OCI-LY7 (cell line): ENCODE measurements around the gene TFDP3. TPM values are rescaled to one million over a fixed set of nuclear protein-coding genes. Genes with fewer than 3 reads are reported as not detected.

Experiments
- BruUV-seq: library from RNA; stranded (reverse); fragments of 400-500 nt; replicated peaks from 2 replicates; lab custom pipeline; 2021; lab: Mats Ljungman, UMichigan
- CTCF ChIA-PET: fragments of 300-600 bp; sonication (Branson Sonifier 250); formaldehyde crosslinking; loops from one replicate; lab custom pipeline; 2022; ENCODE audit warnings: antibody characterized with exemption; ENCODE audit not compliant: unreplicated experiment; lab: Charles Lee
- POLR2A ChIA-PET: fragments of 300-600 bp; sonication (Branson Sonifier 250); formaldehyde crosslinking; loops from one replicate; lab custom pipeline; 2022; ENCODE audit warnings: antibody characterized with exemption; lab: Charles Lee
- DNase-seq: peaks from one replicate; pipeline ENCODE4 v3.0.0-alpha.2; 2015; ENCODE audit warnings: low spot score
- H2AFZ ChIP-seq: fragments of 200-600 bp; sonication (generic), shearing (Covaris generic); 2 replicates; pipeline ENCODE4 v1.6.1; 2014; ENCODE audit warnings: mild to moderate bottlenecking, antibody characterized with exemption, low read length, moderate library complexity
- H3K27ac ChIP-seq: fragments of 200-600 bp; sonication (generic); 2 replicates; pipeline ENCODE4 v1.5.1; 2014; ENCODE audit warnings: mixed run types, low read depth, mild to moderate bottlenecking, moderate library complexity, low read length, inconsistent platforms; ENCODE audit not compliant: poor library complexity, severe bottlenecking
- H3K36me3 ChIP-seq: fragments of 200-600 bp; sonication (generic); 2 replicates; pipeline ENCODE4 v1.6.1; 2014; ENCODE audit warnings: mild to moderate bottlenecking, antibody characterized with exemption, low read length, moderate library complexity, mixed read lengths; ENCODE audit not compliant: insufficient read depth
- H3K4me1 ChIP-seq: fragments of 200-600 bp; sonication (generic); 2 replicates; pipeline ENCODE4 v1.5.1; 2014; ENCODE audit warnings: mild to moderate bottlenecking, low read length; ENCODE audit not compliant: insufficient read depth, poor library complexity, severe bottlenecking
- H3K4me2 ChIP-seq: fragments of 200-600 bp; sonication (generic); 2 replicates; pipeline ENCODE4 v1.6.1; 2014; ENCODE audit warnings: mild to moderate bottlenecking, low read length
- H3K4me3 ChIP-seq: fragments of 200-600 bp; sonication (generic); 2 replicates; pipeline ENCODE4 v1.5.1; 2014; ENCODE audit warnings: mild to moderate bottlenecking, low read depth, low read length; ENCODE audit not compliant: poor library complexity, severe bottlenecking
- H3K79me2 ChIP-seq: fragments of 200-600 bp; sonication (generic); 2 replicates; pipeline ENCODE4 v1.6.1; 2016; ENCODE audit warnings: low read depth, mild to moderate bottlenecking, low read length, moderate library complexity, mixed read lengths; ENCODE audit not compliant: insufficient read depth
- H3K9me2 ChIP-seq: fragments of 200-600 bp; sonication (generic); 2 replicates; pipeline ENCODE4 v1.6.1; 2016; ENCODE audit warnings: mild to moderate bottlenecking, low read length, mixed read lengths; ENCODE audit not compliant: insufficient read depth
- H3K9me3 ChIP-seq: fragments of 200-600 bp; sonication (generic); 2 replicates; pipeline ENCODE4 v1.6.1; 2014; ENCODE audit warnings: mild to moderate bottlenecking, mixed run types, low read length, mixed read lengths
- H4K20me1 ChIP-seq: fragments of 200-600 bp; sonication (generic); 2 replicates; pipeline ENCODE4 v1.6.1; 2014; ENCODE audit warnings: mild to moderate bottlenecking, antibody characterized with exemption, low read length, moderate library complexity, mixed read lengths; ENCODE audit not compliant: insufficient read depth
- EZH2phosphoT487 ChIP-seq: fragments of 200-600 bp; sonication (generic); IDR thresholded peaks from 2 replicates; pipeline ENCODE4 v1.6.1; 2018; ENCODE audit warnings: low read depth, borderline replicate concordance, mild to moderate bottlenecking, mixed run types, antibody characterized with exemption, low read length, moderate library complexity, mixed read lengths
- intact Hi-C: fragments of 100-400 bp; cut with micrococcal nuclease; formaldehyde crosslinking; loops from one replicate; pipeline ENCODE4 v1.10.0; 2022; ENCODE audit not compliant: unreplicated experiment
- total RNA-seq, 2 experiments: library from RNA; depleted of rRNA in 1 of 2; stranded (reverse); fragments of >200 nt in 1 of 2; shearing (Covaris generic) in 1 of 2; gene quantifications; 2 replicates each; pipeline ENCODE4 v1.2.3, GENCODE V29; 2014 to 2022
- TF ChIP-seq, protein P1 (sequence below): fragments of 200-600 bp; sonication (generic); conservative IDR thresholded peaks from 2 replicates; pipeline ENCODE4 v1.5.1; 2014; ENCODE audit warnings: mild to moderate bottlenecking, antibody characterized with exemption, low read length, moderate library complexity, mixed read lengths

Gene TFDP3
- total RNA-seq, 2 experiments from 2014 or later, result not detected

DNA sequence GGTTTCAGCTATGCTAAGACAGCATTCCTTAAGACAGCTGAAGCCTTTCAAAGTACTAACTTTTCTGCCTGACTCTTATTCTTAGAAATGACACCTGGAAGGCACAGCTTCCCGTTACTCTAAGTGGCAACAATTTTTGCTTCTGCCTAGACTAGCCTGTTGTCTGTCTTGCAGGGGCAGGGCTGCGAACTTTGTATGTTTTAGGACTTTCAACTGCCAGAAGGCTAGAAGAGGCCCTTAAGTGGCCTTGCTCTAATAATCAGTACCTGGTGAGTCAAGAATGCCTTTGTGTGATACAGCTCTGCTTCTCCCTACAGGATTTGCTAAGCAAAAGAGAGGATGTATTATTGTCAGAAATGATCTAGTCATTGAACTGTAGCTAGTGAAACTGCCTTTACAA, 30.0 kb upstream of the TFDP3 start:
- CTCF ChIA-PET, result no interaction called here
- POLR2A ChIA-PET, result no interaction called here
- H3K4me2 ChIP-seq, result no peak overlapping the region
- H3K9me3 ChIP-seq, result no peaks in the 10 kb centered on the region
- H3K4me1 ChIP-seq, result no peaks in the 10 kb centered on the region
- H3K79me2 ChIP-seq, result no peaks in the 10 kb centered on the region
- no peak for DNase-seq
- TF ChIP-seq, protein P1, sequence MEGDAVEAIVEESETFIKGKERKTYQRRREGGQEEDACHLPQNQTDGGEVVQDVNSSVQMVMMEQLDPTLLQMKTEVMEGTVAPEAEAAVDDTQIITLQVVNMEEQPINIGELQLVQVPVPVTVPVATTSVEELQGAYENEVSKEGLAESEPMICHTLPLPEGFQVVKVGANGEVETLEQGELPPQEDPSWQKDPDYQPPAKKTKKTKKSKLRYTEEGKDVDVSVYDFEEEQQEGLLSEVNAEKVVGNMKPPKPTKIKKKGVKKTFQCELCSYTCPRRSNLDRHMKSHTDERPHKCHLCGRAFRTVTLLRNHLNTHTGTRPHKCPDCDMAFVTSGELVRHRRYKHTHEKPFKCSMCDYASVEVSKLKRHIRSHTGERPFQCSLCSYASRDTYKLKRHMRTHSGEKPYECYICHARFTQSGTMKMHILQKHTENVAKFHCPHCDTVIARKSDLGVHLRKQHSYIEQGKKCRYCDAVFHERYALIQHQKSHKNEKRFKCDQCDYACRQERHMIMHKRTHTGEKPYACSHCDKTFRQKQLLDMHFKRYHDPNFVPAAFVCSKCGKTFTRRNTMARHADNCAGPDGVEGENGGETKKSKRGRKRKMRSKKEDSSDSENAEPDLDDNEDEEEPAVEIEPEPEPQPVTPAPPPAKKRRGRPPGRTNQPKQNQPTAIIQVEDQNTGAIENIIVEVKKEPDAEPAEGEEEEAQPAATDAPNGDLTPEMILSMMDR, result no peak
- TF ChIP-seq EZH2phosphoT487, result no peak
- H3K27ac ChIP-seq, result no peak overlapping the region
- no TSS peak for BruUV-seq
- intact Hi-C loops, result no loop called here
- no peaks in the 10 kb centered on the region for H3K9me2 ChIP-seq
- H3K4me3 ChIP-seq, result no peak overlapping the region
- no peaks in the 10 kb centered on the region for H3K36me3 ChIP-seq
- no peak overlapping the region for H2AFZ ChIP-seq
- no peaks in the 10 kb centered on the region for H4K20me1 ChIP-seq

DNA sequence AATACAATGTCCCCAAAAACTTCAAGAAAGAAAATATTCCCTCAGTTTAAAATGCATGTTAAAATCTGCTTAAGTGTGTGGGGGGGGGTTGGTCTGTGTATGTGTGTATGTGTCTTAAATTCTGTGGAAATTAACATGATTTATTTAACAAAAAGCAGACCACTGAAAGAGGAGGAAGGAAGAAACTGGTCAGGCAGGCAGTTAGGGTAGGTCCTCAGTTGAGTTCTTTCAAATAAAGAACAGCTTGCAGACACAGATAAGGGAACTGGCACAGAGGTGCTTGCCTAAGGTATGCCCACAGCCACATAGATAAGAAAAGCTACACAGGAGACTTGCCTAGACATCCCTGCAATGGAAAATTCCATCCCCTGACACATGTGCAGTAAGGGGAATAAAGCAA, 28.8 kb upstream of the TFDP3 start:
- Histone ChIP-seq H3K9me3 (no peaks in the 10 kb centered on the region), H3K4me2 (no peak overlapping the region), H3K36me3 (no peaks in the 10 kb centered on the region), H3K9me2 (no peaks in the 10 kb centered on the region), H4K20me1 (no peaks in the 10 kb centered on the region), H2AFZ (no peak overlapping the region), H3K27ac (no peak overlapping the region), H3K4me1 (no peaks in the 10 kb centered on the region), H3K4me3 (no peak overlapping the region), H3K79me2 (no peaks in the 10 kb centered on the region)
- TF ChIP-seq, protein P1, result no peak
- TF ChIP-seq EZH2phosphoT487, result no peak
- ChIA-PET CTCF (no interaction called here), POLR2A (no interaction called here)
- intact Hi-C loops, result no loop called here
- BruUV-seq, result no TSS peak
- DNase-seq, result no peak

DNA sequence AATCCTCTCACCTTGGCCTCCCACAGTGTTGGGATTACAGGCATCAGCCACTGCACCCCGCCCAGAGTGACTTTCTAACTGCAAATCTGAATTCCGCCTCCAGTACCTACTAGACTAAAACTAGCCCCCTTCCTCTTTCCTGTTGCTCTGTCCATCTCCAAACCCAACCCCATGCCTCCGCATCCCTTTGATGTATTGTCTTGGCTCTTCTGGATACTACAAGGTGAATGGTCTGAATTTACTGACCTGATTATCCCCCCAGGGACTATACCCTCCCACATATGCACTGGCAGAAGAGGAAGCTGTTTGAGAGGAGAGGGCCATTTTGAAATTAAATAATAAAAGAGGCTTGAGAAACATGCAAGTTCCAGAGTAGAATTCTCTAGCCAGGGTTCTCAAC, 17.7 kb upstream of the TFDP3 start:
- no peak for TF ChIP-seq EZH2phosphoT487
- TF ChIP-seq, protein P1, result no peak
- CTCF ChIA-PET, result no interaction called here

More for the DNA sequence above, 17.7 kb upstream of the TFDP3 start:
- Histone ChIP-seq H3K4me2 (no peak overlapping the region), H3K27ac (no peak overlapping the region), H3K9me3 (no peaks in the 10 kb centered on the region), H3K4me1 (no peaks in the 10 kb centered on the region), H3K4me3 (no peak overlapping the region), H3K36me3 (no peaks in the 10 kb centered on the region), H3K9me2 (no peaks in the 10 kb centered on the region), H3K79me2 (no peaks in the 10 kb centered on the region), H4K20me1 (no peaks in the 10 kb centered on the region), H2AFZ (no peak overlapping the region)
- intact Hi-C loops, result no loop called here
- no TSS peak for BruUV-seq
- POLR2A ChIA-PET, result interaction anchor here (1.5 kb wide), 1 partner anchor 9 kb away, joined by 3 read pairs; no protein-coding TSS in a partner anchor
- DNase-seq, result no peak
